Activated CD4-positive, alpha-beta T cell treated with anti-CD3 and anti-CD28 coated beads, Interleukin-10, Interleukin-2, amounts not matched to agents 100 ng/mL and 50 ng/mL, durations not matched to agents 16 hours and 8 hours (primary cell): ENCODE measurements around the gene VEGFB.

ENCODE experiments used
- DNase-seq: peaks from one replicate; pipeline ENCODE4 v3.0.0-alpha.2; 2020

The VEGFB gene

DNA sequence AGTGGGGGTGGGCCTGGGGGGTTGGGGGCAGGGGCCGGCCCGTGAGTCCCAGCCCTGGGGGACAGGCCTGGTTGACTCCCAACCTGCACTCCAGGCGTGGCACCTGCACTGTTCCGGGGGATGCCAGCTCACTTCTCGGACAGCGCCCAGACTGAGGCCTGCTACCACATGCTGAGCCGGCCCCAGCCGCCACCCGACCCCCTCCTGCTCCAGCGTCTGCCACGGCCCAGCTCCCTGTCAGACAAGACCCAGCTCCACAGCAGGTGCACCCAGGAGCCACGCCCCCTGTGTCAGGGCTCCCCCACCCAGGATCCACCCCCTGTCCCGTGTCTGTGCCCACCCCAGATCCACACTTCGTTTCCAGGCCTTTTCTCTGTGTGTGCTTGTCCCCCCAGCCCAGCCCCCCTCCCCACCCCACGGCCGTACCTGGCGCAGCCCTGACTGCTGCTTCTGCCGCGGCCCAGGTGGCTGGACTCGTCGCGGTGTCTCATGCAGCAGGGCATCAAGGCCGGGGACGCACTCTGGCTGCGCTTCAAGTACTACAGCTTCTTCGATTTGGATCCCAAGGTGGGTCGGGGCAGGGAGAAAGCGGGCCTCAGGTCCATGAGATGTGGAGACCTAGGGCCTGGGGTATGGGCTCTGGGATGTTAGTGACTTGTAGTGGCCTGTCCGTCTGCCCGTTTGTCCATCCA lies 23.1 kb upstream of the VEGFB start:
- DNase-seq, result no peak

- no peak for DNase-seq
These were observed 17.5 kb upstream of the VEGFB start for GRCh38 chr11:64216879-64217278.

DNA sequence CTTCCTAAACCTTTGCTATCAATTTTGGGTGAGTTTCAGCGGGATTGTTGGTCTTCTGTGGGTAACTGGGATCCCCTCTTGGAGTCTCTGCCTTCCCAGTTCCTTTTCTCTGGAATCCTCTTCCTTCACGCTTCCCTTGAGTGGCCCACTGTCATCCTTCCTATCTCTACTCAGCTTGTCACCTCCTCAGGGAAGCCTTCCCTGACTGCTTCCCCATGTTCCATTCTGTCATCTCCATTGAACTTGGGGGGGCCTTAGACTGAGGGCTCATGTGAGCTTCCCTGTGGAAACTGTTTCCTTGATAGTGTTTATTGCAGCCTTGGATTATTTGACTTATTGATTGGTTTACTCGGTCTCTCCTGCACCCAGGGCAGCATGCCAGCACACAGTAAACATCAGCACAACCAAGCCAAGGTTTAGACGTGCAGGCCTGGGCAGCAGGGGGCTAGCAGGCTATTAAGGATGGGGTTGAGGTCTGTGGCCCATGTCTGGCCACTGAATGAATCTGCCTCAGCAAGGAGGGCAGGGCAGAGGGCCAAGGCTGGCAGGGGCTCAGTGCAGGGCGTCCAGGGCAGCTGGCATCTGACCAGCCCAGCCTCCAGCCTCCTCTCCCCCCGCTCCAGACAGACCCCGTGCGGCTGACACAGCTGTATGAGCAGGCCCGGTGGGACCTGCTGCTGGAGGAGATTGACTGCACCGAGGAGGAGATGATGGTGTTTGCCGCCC lies 15.6 kb upstream of the VEGFB start:
- no peak for DNase-seq

DNA sequence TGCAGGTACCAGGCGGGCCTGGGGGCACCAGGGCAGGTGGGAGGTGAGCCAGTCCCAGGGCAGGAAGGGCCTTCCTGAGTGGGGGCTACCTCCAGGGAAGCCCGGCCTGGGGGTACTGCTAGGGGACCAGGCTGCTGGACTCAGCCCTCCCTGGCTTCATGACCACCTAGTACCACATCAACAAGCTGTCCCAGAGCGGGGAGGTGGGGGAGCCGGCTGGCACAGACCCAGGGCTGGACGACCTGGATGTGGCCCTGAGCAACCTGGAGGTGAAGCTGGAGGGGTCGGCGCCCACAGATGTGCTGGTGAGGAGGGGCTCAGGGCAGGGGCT lies 15.1 kb upstream of the VEGFB start:
- no peak for DNase-seq

DNA sequence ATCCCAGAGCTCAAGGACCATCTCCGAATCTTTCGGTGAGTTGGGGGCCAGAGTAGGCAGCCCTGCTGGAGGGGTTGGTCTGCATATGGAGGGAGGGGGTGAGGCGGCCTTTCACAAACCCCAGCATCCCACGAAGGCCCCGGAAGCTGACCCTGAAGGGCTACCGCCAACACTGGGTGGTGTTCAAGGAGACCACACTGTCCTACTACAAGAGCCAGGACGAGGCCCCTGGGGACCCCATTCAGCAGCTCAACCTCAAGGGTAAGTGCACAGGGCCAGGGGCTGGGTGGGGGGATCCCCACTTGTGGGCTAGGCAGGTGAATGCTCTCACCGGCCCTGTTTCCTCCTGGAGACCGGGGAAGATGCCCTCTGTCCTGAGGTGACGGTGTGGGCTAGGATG lies 14.6 kb upstream of the VEGFB start:
- no peak for DNase-seq

- DNase-seq, result no peak
These were observed 14.1 kb upstream of the VEGFB start for GRCh38 chr11:64220271-64220670.

GRCh38 chr11:64220798-64221197 lies 13.6 kb upstream of the VEGFB start:
- no peak for DNase-seq

GRCh38 chr11:64222651-64223000 lies 11.8 kb upstream of the VEGFB start:
- DNase-seq, result no peak

DNA sequence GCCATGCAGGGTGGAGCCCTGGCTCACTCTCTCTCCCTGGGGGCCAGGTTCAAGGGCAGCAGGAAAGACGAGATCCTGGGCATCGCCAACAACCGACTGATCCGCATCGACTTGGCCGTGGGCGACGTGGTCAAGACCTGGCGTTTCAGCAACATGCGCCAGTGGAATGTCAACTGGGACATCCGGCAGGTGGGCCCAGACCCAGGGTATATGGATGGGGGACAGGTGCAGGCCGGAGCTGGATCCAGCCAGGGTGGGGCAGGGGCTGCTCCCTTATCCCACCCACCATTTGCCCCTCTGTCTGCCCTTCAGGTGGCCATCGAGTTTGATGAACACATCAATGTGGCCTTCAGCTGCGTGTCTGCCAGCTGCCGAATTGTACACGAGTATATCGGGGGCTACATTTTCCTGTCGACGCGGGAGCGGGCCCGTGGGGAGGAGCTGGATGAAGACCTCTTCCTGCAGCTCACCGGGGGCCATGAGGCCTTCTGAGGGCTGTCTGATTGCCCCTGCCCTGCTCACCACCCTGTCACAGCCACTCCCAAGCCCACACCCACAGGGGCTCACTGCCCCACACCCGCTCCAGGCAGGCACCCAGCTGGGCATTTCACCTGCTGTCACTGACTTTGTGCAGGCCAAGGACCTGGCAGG lies 11.3 kb upstream of the VEGFB start:
- no peak for DNase-seq

DNA sequence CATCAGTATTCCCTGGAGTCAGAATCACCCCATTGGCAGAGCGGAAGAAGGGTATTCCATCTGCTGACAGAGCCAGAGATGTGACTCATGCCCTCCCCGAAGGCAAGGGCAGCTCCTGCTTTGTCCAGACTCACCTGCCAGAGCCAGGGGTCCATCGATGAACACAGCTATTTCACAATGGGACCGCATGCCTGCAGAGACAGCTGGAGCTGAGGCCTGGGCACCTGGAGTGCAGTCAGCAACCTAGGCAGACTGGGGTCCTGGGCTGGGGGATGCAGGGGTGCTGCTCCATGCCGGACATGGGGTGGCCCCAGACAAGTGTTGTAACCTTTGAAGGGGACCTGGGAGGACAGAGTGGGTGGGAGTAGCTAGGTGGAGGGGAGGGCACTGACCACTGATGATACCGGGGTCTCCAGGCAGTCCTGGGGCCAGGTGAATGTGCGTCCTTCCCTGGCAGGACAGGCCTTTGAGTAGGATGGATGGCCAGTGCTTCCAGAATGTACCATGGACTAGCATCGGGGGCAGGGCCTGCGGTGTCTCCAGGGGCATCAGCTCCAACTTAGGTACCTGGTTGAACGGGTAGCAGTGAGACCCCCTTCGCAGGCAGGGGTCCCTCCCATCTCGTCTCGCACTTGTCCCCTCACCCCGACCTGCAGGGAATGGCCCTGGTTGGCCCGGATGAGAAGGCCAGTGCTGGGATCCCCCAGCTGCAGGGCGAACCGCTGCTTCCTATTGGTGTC lies 10.1 kb upstream of the VEGFB start:
- DNase-seq, result no peak

- DNase-seq, result no peak
These were observed 9.3 kb upstream of the VEGFB start for GRCh38 chr11:64224891-64225607.

GRCh38 chr11:64225608-64226506 lies 8.5 kb upstream of the VEGFB start, which contains the start of the genes NUDT22 and TRPT1:
Gene NUDT22, plus strand, starts transcription at chr11:64226274. Its CDS starts 379 bp downstream, at chr11:64226653.
Gene TRPT1, minus strand, starts transcription at chr11:64226186. Its CDS starts 326 bp downstream, at chr11:64225860.
- peak; percentile 94 for DNase-seq

GRCh38 chr11:64226507-64227051 lies 7.8 kb upstream of the VEGFB start:
- DNase-seq, result peak; percentile 80

- no peak for DNase-seq
These were observed 6.9 kb upstream of the VEGFB start for GRCh38 chr11:64227405-64227956.

GRCh38 chr11:64229090-64229743 lies 5.2 kb upstream of the VEGFB start:
- no peak for DNase-seq

DNA sequence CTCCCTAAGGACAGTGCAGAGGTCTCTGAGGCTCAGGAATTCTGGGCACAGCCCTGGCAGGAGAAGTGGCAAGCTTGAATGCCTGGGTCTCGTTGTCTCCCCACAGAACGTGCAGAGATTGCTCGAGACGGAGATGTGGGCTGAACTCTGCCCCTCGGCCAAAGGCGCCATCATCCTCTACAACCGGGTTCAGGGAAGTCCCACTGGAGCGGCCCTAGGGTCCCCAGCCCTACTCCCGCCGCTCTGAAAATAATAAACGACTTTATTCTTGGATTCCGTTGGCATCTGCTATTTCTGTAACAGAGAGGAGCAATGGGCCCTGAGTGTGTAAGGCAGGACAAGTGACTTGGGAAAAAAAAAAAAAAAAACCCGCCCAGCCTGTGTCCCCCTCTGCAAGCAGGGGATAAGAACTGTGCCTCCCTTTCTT lies 4.6 kb upstream of the VEGFB start:
- no peak for DNase-seq

DNA sequence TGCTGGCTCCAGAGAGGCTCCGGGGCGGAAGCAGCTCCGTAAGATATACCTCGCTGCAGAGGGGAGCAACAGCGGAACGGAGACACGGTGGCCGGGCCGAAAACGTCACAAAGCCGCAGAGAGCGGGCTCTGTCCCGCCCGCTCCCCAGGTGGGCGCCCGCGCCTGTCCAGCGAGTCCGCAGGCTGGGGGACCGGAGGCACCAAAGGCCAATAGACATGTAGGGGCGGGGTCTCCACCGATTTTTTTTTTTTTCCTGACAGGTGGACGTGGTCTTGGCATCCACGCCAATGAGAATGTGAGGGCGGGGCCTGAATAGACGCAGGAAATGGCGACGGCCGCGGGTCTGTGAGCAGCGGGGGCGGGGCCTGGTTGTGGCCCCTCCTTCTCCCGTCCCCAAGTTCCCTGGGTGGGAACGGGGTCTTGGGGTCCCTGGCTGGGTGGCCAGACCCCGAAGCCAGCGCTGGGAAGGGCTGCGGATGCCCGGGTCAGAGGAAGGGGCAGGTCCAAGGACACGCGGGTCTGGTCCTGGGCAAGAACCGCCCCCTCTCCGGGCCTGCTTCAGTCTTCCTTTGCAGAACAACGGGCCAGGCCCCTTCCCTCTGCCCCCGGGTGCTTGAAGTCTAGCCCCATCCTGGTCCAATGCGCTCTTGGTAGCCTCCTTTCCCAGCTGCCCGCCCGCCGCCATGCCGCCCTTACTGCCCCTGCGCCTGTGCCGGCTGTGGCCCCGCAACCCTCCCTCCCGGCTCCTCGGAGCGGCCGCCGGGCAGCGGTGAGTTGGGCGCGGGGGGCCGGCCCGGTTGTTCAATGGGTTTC lies 4.0 kb upstream of the VEGFB start, which contains the start of gene DNAJC4:
Gene DNAJC4, plus strand, starts transcription at position 378 of the 814 bp plus-strand sequence. Its CDS starts 307 bp downstream, at position 685.
- DNase-seq, result peak; percentile 94

DNA sequence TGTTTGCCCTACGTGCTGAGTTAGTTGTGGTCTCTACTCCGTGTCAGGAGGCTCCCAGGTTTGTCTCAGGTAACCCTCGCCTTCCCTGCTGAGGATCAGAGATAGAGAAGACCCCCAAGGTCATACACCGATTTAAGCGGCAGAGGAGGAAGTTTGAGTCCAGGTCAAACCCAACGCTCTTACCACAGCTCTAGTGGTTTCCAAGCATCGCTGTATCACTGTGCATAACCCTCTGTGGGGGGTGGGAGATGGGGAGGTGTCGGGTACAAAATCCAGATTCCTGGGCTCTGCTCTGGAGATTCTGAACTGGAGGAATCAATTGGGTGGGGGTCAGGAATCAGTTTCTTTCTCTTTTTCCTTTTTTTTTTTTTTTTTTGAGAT lies 3.4 kb upstream of the VEGFB start:
- DNase-seq, result no peak

- DNase-seq, result no peak
These were observed 2.8 kb upstream of the VEGFB start for GRCh38 chr11:64231546-64231945.
